H9 (cell line): ENCODE results near the gene SERPINE2. TPM values are rescaled to one million over a fixed set of nuclear protein-coding genes. Genes with fewer than 3 reads are reported as not detected.

ENCODE experiments used
- DNase-seq: peaks from one replicate; pipeline ENCODE4 v3.0.0-alpha.2; 2017
- H2AFZ ChIP-seq: one replicate; pipeline ENCODE4 v1.6.1; 2013; ENCODE audit warnings: mild to moderate bottlenecking, low read length, control low read depth, moderate library complexity
- H2AK5ac ChIP-seq: 2 replicates; pipeline ENCODE4 v1.6.1; 2013; ENCODE audit warnings: low read length, control low read depth, mixed read lengths; ENCODE audit not compliant: insufficient read length
- H2BK120ac ChIP-seq: one replicate; pipeline ENCODE4 v1.6.1; 2013; ENCODE audit warnings: low read depth, mild to moderate bottlenecking, low read length, control low read depth, inconsistent platforms; ENCODE audit not compliant: poor library complexity, severe bottlenecking
- H2BK12ac ChIP-seq: 2 replicates; pipeline ENCODE4 v1.6.1; 2013; ENCODE audit warnings: low read length, control low read depth, mixed read lengths, low read depth; ENCODE audit not compliant: insufficient read length
- H2BK15ac ChIP-seq: 2 replicates; pipeline ENCODE4 v1.6.1; 2013; ENCODE audit warnings: low read depth, low read length, control low read depth
- H2BK20ac ChIP-seq: one replicate; pipeline ENCODE4 v1.6.1; 2013; ENCODE audit warnings: low read depth, mild to moderate bottlenecking, low read length, control low read depth, inconsistent platforms; ENCODE audit not compliant: poor library complexity, severe bottlenecking
- H2BK5ac ChIP-seq: 2 replicates; pipeline ENCODE4 v1.6.1; 2013; ENCODE audit warnings: low read length, control low read depth, mixed read lengths; ENCODE audit not compliant: insufficient read length
- H3K14ac ChIP-seq: 2 replicates; pipeline ENCODE4 v1.6.1; 2013; ENCODE audit warnings: low read length, control low read depth; ENCODE audit not compliant: insufficient read depth
- H3K18ac ChIP-seq: 2 replicates; pipeline ENCODE4 v1.6.1; 2013; ENCODE audit warnings: low read depth, mild to moderate bottlenecking, mixed read lengths, low read length, control low read depth; ENCODE audit not compliant: insufficient read length
- H3K23ac ChIP-seq: 2 replicates; pipeline ENCODE4 v1.6.1; 2013; ENCODE audit warnings: low read length, control low read depth, mixed read lengths, low read depth; ENCODE audit not compliant: insufficient read length
- H3K23me2 ChIP-seq: 2 replicates; pipeline ENCODE4 v1.6.1; 2013; ENCODE audit warnings: low read depth, mild to moderate bottlenecking, mixed read lengths, low read length, control low read depth; ENCODE audit not compliant: insufficient read length, poor library complexity, severe bottlenecking
- H3K27ac ChIP-seq: 2 replicates; pipeline ENCODE4 v1.5.1; 2013; ENCODE audit warnings: low read length, control low read depth, mixed read lengths, low read depth; ENCODE audit not compliant: insufficient read length
- H3K27me3 ChIP-seq: 2 replicates; pipeline ENCODE4 v1.6.1; 2013; ENCODE audit warnings: low read length, control low read depth, inconsistent platforms; ENCODE audit not compliant: insufficient read depth
- H3K4ac ChIP-seq: 2 replicates; pipeline ENCODE4 v1.6.1; 2013; ENCODE audit warnings: low read depth, mild to moderate bottlenecking, control low read depth, inconsistent platforms, low read length, moderate library complexity
- H3K4me1 ChIP-seq: 2 replicates; pipeline ENCODE4 v1.6.1; 2013; ENCODE audit warnings: low read length, control low read depth, inconsistent platforms; ENCODE audit not compliant: insufficient read depth
- H3K4me2 ChIP-seq: 2 replicates; pipeline ENCODE4 v1.6.1; 2013; ENCODE audit warnings: low read length, control low read depth, mixed read lengths; ENCODE audit not compliant: insufficient read length, insufficient read depth
- H3K56ac ChIP-seq: 2 replicates; pipeline ENCODE4 v1.6.1; 2013; ENCODE audit warnings: low read depth, mild to moderate bottlenecking, mixed read lengths, low read length, control low read depth; ENCODE audit not compliant: insufficient read length
- H3K79me1 ChIP-seq: 2 replicates; pipeline ENCODE4 v1.6.1; 2013; ENCODE audit warnings: low read depth, mild to moderate bottlenecking, moderate library complexity, low read length, control low read depth, inconsistent platforms; ENCODE audit not compliant: insufficient read depth, poor library complexity, severe bottlenecking
- H3K79me2 ChIP-seq: 2 replicates; pipeline ENCODE4 v1.6.1; 2013; ENCODE audit warnings: low read length, control low read depth, inconsistent platforms; ENCODE audit not compliant: insufficient read depth
- H3K9ac ChIP-seq: 2 replicates; pipeline ENCODE4 v1.6.1; 2013; ENCODE audit warnings: low read length, control low read depth, mixed read lengths; ENCODE audit not compliant: insufficient read length; ENCODE audit errors: extremely low read depth
- H3K9me3 ChIP-seq: one replicate; pipeline ENCODE4 v1.6.1; 2013; ENCODE audit warnings: low read depth, low read length, inconsistent platforms; ENCODE audit not compliant: control insufficient read depth
- H3T11ph ChIP-seq: one replicate; pipeline ENCODE4 v1.6.1; 2013; ENCODE audit warnings: mild to moderate bottlenecking, low read length, control low read depth, inconsistent platforms
- H4K20me1 ChIP-seq: one replicate; pipeline ENCODE4 v1.6.1; 2013; ENCODE audit not compliant: control insufficient read depth, insufficient read length, insufficient read depth
- H4K5ac ChIP-seq: 2 replicates; pipeline ENCODE4 v1.6.1; 2013; ENCODE audit warnings: low read depth, mild to moderate bottlenecking, mixed read lengths, low read length, control low read depth; ENCODE audit not compliant: insufficient read length
- H4K8ac ChIP-seq: replicated peaks from 2 replicates; pipeline ENCODE4 v1.6.1; 2013; ENCODE audit warnings: low read length, control low read depth, mixed read lengths, low read depth; ENCODE audit not compliant: insufficient read length
- H4K91ac ChIP-seq: 2 replicates; pipeline ENCODE4 v1.6.1; 2013; ENCODE audit warnings: low read depth, mild to moderate bottlenecking, moderate library complexity, mixed read lengths, low read length, control low read depth; ENCODE audit not compliant: insufficient read length
- H3K27ac Mint-ChIP-seq, 3 experiments: 2 replicates in 2 of 3; 3 replicates in 1 of 3; pipeline ENCODE4 v1.8.0; 2020 to 2021; ENCODE audit warnings: mixed read lengths in 3 of 3, mild to moderate bottlenecking in 1 of 3, moderate library complexity in 1 of 3
- H3K27me3 Mint-ChIP-seq: 2 replicates; pipeline ENCODE4 v1.8.0; 2021; ENCODE audit warnings: low read depth, mild to moderate bottlenecking, moderate library complexity, mixed read lengths
- H3K36me3 Mint-ChIP-seq, 3 experiments: 2 replicates in 2 of 3; 3 replicates in 1 of 3; pipeline ENCODE4 v1.8.0; 2020 to 2021; ENCODE audit warnings: low read depth in 3 of 3, mixed read lengths in 3 of 3; ENCODE audit not compliant: insufficient read depth in 1 of 3
- H3K4me1 Mint-ChIP-seq, 2 experiments: 2 replicates each; pipeline ENCODE4 v1.8.0; 2020; ENCODE audit warnings: mixed read lengths in 2 of 2
- H3K4me3 Mint-ChIP-seq, 2 experiments: 2 replicates in 1 of 2; 3 replicates in 1 of 2; pipeline ENCODE4 v1.8.0; 2020 to 2021; ENCODE audit warnings: mild to moderate bottlenecking in 2 of 2, mixed read lengths in 2 of 2, moderate library complexity in 1 of 2
- H3K9me3 Mint-ChIP-seq, 2 experiments: 2 replicates in 1 of 2; 3 replicates in 1 of 2; pipeline ENCODE4 v1.8.0; 2020; ENCODE audit warnings: mild to moderate bottlenecking in 2 of 2, mixed read lengths in 2 of 2, moderate library complexity in 1 of 2
- CTCF ChIP-seq: fragments of 200-600 bp; sonication (generic); conservative IDR thresholded peaks from 3 replicates; pipeline ENCODE4 v1.8.0; 2021; ENCODE audit warnings: antibody characterized with exemption, mild to moderate bottlenecking
- WGBS: extraction: QIAGEN DNeasy Blood & Tissue Kit; methylation state at CpG from one replicate; pipeline ENCODE4 v1.1.7; 2013; ENCODE audit warnings: missing lambda C conversion rate, low lambda C conversion rate, mixed read lengths; ENCODE audit not compliant: insufficient read length; ENCODE audit errors: extremely low coverage; 5-methylcytosine and 5-hydroxymethylcytosine counted together
- total RNA-seq: library from RNA; stranded (reverse); gene quantifications from 2 replicates; pipeline ENCODE4 v1.2.1, GENCODE V29; 2021

SERPINE2 gene
- total RNA-seq, 1 experiment from 2014 or later: 40.0 TPM

DNA sequence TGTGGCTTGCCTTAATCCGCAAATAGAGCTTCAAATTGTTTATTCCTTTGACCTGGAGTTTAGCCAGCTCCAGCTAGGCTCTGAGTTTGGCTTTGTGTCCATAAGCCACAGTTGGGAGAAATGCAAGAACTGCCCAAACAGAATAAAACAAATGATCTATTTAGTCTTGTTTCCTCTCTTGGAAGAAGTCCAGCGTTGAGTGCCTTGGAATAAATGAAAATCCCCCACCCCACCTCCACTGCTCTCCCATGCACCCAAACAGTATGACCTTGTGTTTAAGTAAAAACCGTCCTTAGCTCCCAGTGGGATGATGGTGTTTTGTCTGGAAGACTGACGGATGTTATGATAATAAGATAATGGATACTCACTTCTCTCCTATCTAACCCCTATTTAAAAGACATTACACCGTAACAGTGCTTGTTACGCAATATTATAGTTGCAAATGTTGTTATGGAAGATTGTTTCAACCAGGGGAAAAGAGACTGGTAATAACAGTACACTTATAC, 3.2 kb upstream of the SERPINE2 start:
- no peak overlapping the region for H4K5ac ChIP-seq
- H4K20me1 ChIP-seq: no peaks in the 10 kb centered on the region
- no peak for DNase-seq
- no peak overlapping the region for H3K18ac ChIP-seq
- TF ChIP-seq CTCF: no peak
- no peak overlapping the region for H3K4ac ChIP-seq
- H2BK120ac ChIP-seq: no peak overlapping the region
- H3K4me3 Mint-ChIP-seq: no peak overlapping the region
- no peaks in the 10 kb centered on the region for H3K79me2 ChIP-seq
- no peak overlapping the region for H3K27ac Mint-ChIP-seq
- no peak overlapping the region for H3K27ac ChIP-seq
- no peak overlapping the region for H2BK15ac ChIP-seq
- WGBS: no CpG with 5 or more reads among the region's 6 CpGs
- no peak overlapping the region for H3T11ph ChIP-seq
- no peak overlapping the region for H2AFZ ChIP-seq
- no peak overlapping the region for H2AK5ac ChIP-seq
- peaks cover 60% of the 10 kb centered on the region for H3K27me3 Mint-ChIP-seq
- H3K23ac ChIP-seq: no peak overlapping the region
- H3K4me1 Mint-ChIP-seq: peaks cover 14 to 19% of the 10 kb centered on the region in 2 experiments
- H3K9me3 ChIP-seq: no peaks in the 10 kb centered on the region
- H3K23me2 ChIP-seq: peaks cover 11% of the 10 kb centered on the region
- no peaks in the 10 kb centered on the region for H3K79me1 ChIP-seq
- no peak overlapping the region for H3K14ac ChIP-seq
- no peak overlapping the region for H2BK12ac ChIP-seq
- no peaks in the 10 kb centered on the region for H3K4me1 ChIP-seq
- no peak overlapping the region for H3K56ac ChIP-seq
- no peak overlapping the region for H2BK5ac ChIP-seq
- H3K4me2 ChIP-seq: no peak overlapping the region
- H3K9ac ChIP-seq: no peak overlapping the region
- H4K8ac ChIP-seq: no peak overlapping the region
- H3K27me3 ChIP-seq: no peaks in the 10 kb centered on the region; the same call in 1 of the 2 replicates
- H3K36me3 Mint-ChIP-seq: no peaks in the 10 kb centered on the region
- H3K9me3 Mint-ChIP-seq: no peaks in the 10 kb centered on the region
- H2BK20ac ChIP-seq: no peak overlapping the region
- H4K91ac ChIP-seq: no peak overlapping the region
